ENCODE measurements around the gene DUOX1. TPM values are rescaled to one million over a fixed set of nuclear protein-coding genes. Genes with fewer than 3 reads are reported as not detected.
A peak's percentile ranks its signal among the peaks of the same experiment; 100 is the strongest.

The DUOX1 gene
- polyA plus RNA-seq, 1 of the 3 experiments (the other 2 are of a cell fraction), result not detected

- CTCF ChIA-PET, result interaction anchor here (1.2 to 4.9 kb wide), 5 partner anchors 11 to 270 kb away, joined by 3 to 30 read pairs (median 7); no protein-coding TSS in a partner anchor
Measured at GRCh38 chr15:45187578-45187893, 57.7 kb downstream of the DUOX1 start.

GRCh38 chr15:45187894-45188830 is 58.4 kb downstream of the DUOX1 start, which contains the start of gene SHF:
Gene SHF, minus strand, starts transcription at chr15:45187966. Its CDS starts 15 bp downstream, at chr15:45187951.
- CTCF ChIA-PET, result interaction anchor here (1.2 to 4.9 kb wide), 5 partner anchors 10 to 270 kb away, joined by 3 to 30 read pairs (median 7); no protein-coding TSS in a partner anchor
- Histone ChIP-seq H3K9me2 (no peaks in the 10 kb centered on the region), H3K4me3 (ENCODE audit: low read depth in 2 of 2, low read length in 1 of 2) (peak within 1 kb of the TSS; percentile 74 to 78), H4K20me1 (ENCODE audit: insufficient read depth) (no peaks in the 10 kb centered on the region), H3K27me3 (ENCODE audit: insufficient read depth) (no peaks in the 10 kb centered on the region; the same call in 1 of the 2 replicates), H3F3A (replicated peaks; ENCODE audit: insufficient read depth) (peaks cover 4% of the 10 kb centered on the region), H3K36me3 (replicated peaks in 1 of 2; ENCODE audit: control insufficient read depth in 1 of 2, insufficient read depth in 2 of 2, low read length in 1 of 2) (no peaks in the 10 kb centered on the region), H3K9ac (peak within 1 kb of the TSS; percentile 68), H3K4me1 (ENCODE audit: control insufficient read depth in 1 of 2, insufficient read depth in 2 of 2, low read depth in 1 of 2, low read length in 1 of 2) (peaks cover 12 to 42% of the 10 kb centered on the region in 2 experiments; a peak in 3 of 4 replicates), H3K9me3 (no peaks in the 10 kb centered on the region), H3K79me2 (ENCODE audit: insufficient read depth) (no peaks in the 10 kb centered on the region), H3K27ac (ENCODE audit: low read depth in 2 of 2, low read length in 1 of 2) (peak within 1 kb of the TSS in 1 of 2 experiments; percentile 87; a peak in 2 of 4 replicates), H2AFZ (ENCODE audit: low read depth) (peak within 1 kb of the TSS; percentile 97), H3K4me2 (peak within 1 kb of the TSS; percentile 97)
- DNase-seq, result peak; percentile 93
- 25% methylated on average over 23 of the region's 57 CpGs for WGBS (ENCODE audit: low lambda C conversion rate)
- POLR2A ChIA-PET, result interaction anchor here (0.6 to 6.4 kb wide), 9 partner anchors 11 to 70 kb away, joined by 3 to 97 read pairs (median 5); no protein-coding TSS in a partner anchor
- TF ChIP-seq RFX5 (IDR thresholded peaks at IDR 0.05; ENCODE audit: low read length) (no peak), NRF1 (IDR thresholded peaks at IDR 0.05; ENCODE audit: low read depth, low read length) (no peak), TAF1 (IDR thresholded peaks at IDR 0.05; ENCODE audit: borderline replicate concordance, low read depth, low read length) (peak; percentile 65), POLR2AphosphoS5 (IDR thresholded peaks at IDR 0.05; ENCODE audit: low read depth, low read length) (peak; percentile 48; the same call in 1 of the 2 replicates), MXI1 (IDR thresholded peaks at IDR 0.05; ENCODE audit: low read depth, low read length) (peak; percentile 57; the same call in 1 of the 2 replicates), RCOR1 (IDR thresholded peaks at IDR 0.05; ENCODE audit: low read length) (no peak), MEF2A (IDR thresholded peaks at IDR 0.05; ENCODE audit: borderline replicate concordance, low read depth) (no peak), IRF3 (IDR thresholded peaks at IDR 0.05; ENCODE audit: low read depth, low read length) (no peak), PBX3 (IDR thresholded peaks at IDR 0.05) (no peak)

More at GRCh38 chr15:45187578-45187893, 57.7 kb downstream of the DUOX1 start:
- Histone ChIP-seq H3K9me3 (no peaks in the 10 kb centered on the region), H3F3A (replicated peaks; ENCODE audit: insufficient read depth) (peaks cover 4% of the 10 kb centered on the region), H3K4me3 (ENCODE audit: low read depth in 2 of 2, low read length in 1 of 2) (peak overlapping the region; percentile 68 to 74), H3K27ac (ENCODE audit: low read depth in 2 of 2, low read length in 1 of 2) (peak overlapping the region in 1 of 2 experiments; percentile 87; a peak in 2 of 4 replicates), H3K79me2 (ENCODE audit: insufficient read depth) (no peaks in the 10 kb centered on the region), H3K36me3 (replicated peaks in 1 of 2; ENCODE audit: control insufficient read depth in 1 of 2, insufficient read depth in 2 of 2, low read length in 1 of 2) (no peaks in the 10 kb centered on the region), H4K20me1 (ENCODE audit: insufficient read depth) (no peaks in the 10 kb centered on the region), H2AFZ (ENCODE audit: low read depth) (peak overlapping the region; percentile 22; the same call in 1 of the 2 replicates), H3K4me1 (ENCODE audit: control insufficient read depth in 1 of 2, insufficient read depth in 2 of 2, low read depth in 1 of 2, low read length in 1 of 2) (peaks cover 18 to 47% of the 10 kb centered on the region in 2 experiments; a peak in 3 of 4 replicates), H3K4me2 (peak overlapping the region; percentile 81), H3K27me3 (ENCODE audit: insufficient read depth) (no peaks in the 10 kb centered on the region; the same call in 1 of the 2 replicates), H3K9me2 (no peaks in the 10 kb centered on the region), H3K9ac (peak overlapping the region; percentile 52; the same call in 1 of the 2 replicates)
- no peak for DNase-seq
- WGBS (ENCODE audit: low lambda C conversion rate), result no CpG with 5 or more reads among the region's 43 CpGs
- POLR2A ChIA-PET, result interaction anchor here (0.6 to 6.4 kb wide), 9 partner anchors 10 to 70 kb away, joined by 3 to 97 read pairs (median 5); no protein-coding TSS in a partner anchor
- TF ChIP-seq JUND (IDR thresholded peaks at IDR 0.05) (no peak), CTCF (IDR thresholded peaks at IDR 0.05) (peak; percentile 10; the same call in 1 of the 2 replicates)
